Mucosa of descending colon (tissue), 3 donors: ENCODE data around the gene DMXL1. TPM values are rescaled to one million over a fixed set of nuclear protein-coding genes. Genes with fewer than 3 reads are reported as not detected.

Experiments used
- ATAC-seq: fragments of 200-7000 bp; cut with Tn5 transposase; one replicate; pipeline ENCODE4 v1.9.1; 2020; ENCODE audit warnings: mild to moderate bottlenecking, moderate library complexity
- DNase-seq, 3 donors: peaks; one replicate each; pipeline ENCODE4 v3.0.0-alpha.2; 2020
- H3K36me3 ChIP-seq: fragments of 200-600 bp; one replicate; pipeline ENCODE4 v1.8.0; 2021; ENCODE audit warnings: low read depth, mild to moderate bottlenecking
- H3K4me1 ChIP-seq: fragments of 200-600 bp; one replicate; pipeline ENCODE4 v1.8.0; 2021; ENCODE audit warnings: low read depth, mild to moderate bottlenecking
- H3K4me3 ChIP-seq: fragments of 200-600 bp; one replicate; pipeline ENCODE4 v1.8.0; 2021; ENCODE audit warnings: mild to moderate bottlenecking
- H3K9me3 ChIP-seq: fragments of 200-600 bp; one replicate; pipeline ENCODE4 v1.8.0; 2021; ENCODE audit warnings: mild to moderate bottlenecking
- intact Hi-C, 2 donors: fragments of 100-400 bp; cut with DNase I in 1 of 2; cut with micrococcal nuclease in 1 of 2; formaldehyde crosslinking; loops; one replicate each; pipeline versions ENCODE4 v1.11.0 to v1.11.1; 2022; cut with DNase I, micrococcal nuclease
- total RNA-seq, 3 donors: library from RNA; stranded (reverse); fragmentation: NEBNext Ultra II Directional in 2 of 3; extraction: Animal tissue kit (Norgen Biotek cat#: 25700) in 2 of 3; gene quantifications; one replicate each; pipeline versions ENCODE4 v1.2.1 to v1.2.4, GENCODE V29; 2021 to 2023
- TF ChIP-seq, protein P1 (sequence below): fragments of 200-600 bp; IDR thresholded peaks from one replicate; pipeline ENCODE4 v1.8.0; 2022; ENCODE audit warnings: antibody characterized with exemption, mild to moderate bottlenecking
- donor health status: DM: no; HTN: no; CAD: no; lungs with moderate emphysema.
- donor health status: DM: no; HTN: no; CAD: no.
- donor health status: DM: no; HTN: yes; CAD: no.

DMXL1 gene
- total RNA-seq, 3 donors from 2014 or later = 34.7 to 60.0 (median 51.0) TPM

- intact Hi-C loops = no loop called here
- ATAC-seq (no peak), DNase-seq (no peak)
- Histone ChIP-seq H3K36me3 (no peaks in the 10 kb centered on the region), H3K9me3 (no peaks in the 10 kb centered on the region), H3K4me3 (no peak overlapping the region), H3K4me1 (no peaks in the 10 kb centered on the region)
- TF ChIP-seq, protein P1, sequence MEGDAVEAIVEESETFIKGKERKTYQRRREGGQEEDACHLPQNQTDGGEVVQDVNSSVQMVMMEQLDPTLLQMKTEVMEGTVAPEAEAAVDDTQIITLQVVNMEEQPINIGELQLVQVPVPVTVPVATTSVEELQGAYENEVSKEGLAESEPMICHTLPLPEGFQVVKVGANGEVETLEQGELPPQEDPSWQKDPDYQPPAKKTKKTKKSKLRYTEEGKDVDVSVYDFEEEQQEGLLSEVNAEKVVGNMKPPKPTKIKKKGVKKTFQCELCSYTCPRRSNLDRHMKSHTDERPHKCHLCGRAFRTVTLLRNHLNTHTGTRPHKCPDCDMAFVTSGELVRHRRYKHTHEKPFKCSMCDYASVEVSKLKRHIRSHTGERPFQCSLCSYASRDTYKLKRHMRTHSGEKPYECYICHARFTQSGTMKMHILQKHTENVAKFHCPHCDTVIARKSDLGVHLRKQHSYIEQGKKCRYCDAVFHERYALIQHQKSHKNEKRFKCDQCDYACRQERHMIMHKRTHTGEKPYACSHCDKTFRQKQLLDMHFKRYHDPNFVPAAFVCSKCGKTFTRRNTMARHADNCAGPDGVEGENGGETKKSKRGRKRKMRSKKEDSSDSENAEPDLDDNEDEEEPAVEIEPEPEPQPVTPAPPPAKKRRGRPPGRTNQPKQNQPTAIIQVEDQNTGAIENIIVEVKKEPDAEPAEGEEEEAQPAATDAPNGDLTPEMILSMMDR = no peak
Observed at GRCh38 chr5:119055294-119055693, 15.6 kb upstream of the DMXL1 start.

DNA sequence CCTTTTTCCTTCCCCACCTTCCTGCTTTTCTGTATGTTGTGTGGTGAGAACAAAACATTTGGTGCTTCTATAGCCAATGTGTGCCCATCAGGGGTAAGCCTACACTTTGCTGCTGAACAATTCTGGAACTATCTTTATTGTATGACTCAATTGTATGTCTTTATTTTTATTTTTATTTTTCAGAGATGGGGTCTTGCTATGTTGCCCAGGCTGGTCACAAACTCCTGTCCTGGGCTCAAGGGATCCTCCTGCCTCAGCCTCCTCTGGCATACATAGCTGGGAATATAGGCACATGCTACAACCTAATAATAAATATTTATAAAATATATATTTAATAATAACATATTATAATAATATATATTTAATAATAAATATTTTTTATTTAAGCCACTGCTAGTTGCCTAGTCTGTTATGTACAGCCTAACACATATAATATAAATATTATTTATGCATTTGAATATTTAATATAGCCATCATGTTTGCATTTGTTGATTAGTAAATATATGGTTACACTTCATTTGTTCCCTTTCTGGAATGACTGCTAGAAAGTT lies 11.8 kb upstream of the DMXL1 start:
- Histone ChIP-seq H3K4me3 (no peak overlapping the region), H3K36me3 (no peaks in the 10 kb centered on the region), H3K4me1 (no peaks in the 10 kb centered on the region), H3K9me3 (no peaks in the 10 kb centered on the region)
- intact Hi-C loops = no loop called here
- DNase-seq (no peak), ATAC-seq (no peak)
- TF ChIP-seq, protein P1 = no peak

GRCh38 chr5:119059740-119060255 lies 11.1 kb upstream of the DMXL1 start:
- Histone ChIP-seq H3K36me3 (no peaks in the 10 kb centered on the region), H3K4me3 (no peak overlapping the region), H3K9me3 (no peaks in the 10 kb centered on the region), H3K4me1 (no peaks in the 10 kb centered on the region)
- DNase-seq (no peak), ATAC-seq (no peak)
- intact Hi-C loops = no loop called here
- TF ChIP-seq, protein P1 = no peak

DNA sequence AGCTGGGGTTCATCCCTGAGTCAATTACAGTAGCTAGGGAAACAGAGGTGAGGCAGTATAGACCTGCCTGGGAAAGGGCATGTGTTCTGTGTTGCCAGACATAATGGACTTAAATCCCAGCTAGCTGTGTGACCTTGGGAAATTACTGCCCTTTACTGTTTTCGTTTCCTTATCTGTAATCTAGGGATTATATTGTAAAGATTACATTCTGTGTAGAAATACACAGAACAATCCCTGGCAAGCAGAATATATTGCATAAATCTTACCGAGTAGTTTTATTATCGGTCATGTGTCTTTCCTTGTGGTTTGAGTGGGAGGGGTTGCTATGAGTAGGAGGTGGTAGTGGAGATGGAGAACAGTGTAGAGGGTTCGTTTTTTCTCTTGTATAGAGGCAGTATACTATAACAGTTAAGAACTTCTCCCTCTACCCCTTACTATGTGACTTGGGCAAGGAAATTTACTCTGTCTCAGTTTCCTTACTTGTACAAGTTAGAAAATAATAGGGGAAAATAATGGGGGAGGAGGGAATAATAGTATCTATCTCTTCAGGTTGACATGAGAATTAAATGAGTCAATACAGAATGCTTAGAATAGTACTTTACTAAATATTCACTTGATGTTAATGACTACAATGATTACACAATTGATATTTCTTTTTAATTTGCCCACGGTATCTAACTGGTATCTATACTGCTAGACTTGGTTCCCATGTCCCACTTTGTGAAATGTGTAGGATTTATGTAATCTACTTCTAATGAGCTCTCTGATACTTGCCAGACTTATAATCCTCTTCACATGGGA lies 7.1 kb upstream of the DMXL1 start:
- Histone ChIP-seq H3K4me1 (no peaks in the 10 kb centered on the region), H3K9me3 (no peaks in the 10 kb centered on the region), H3K4me3 (no peak overlapping the region), H3K36me3 (no peaks in the 10 kb centered on the region)
- intact Hi-C loops = no loop called here
- TF ChIP-seq, protein P1 = no peak
- DNase-seq (peak in 1 of 3 donors; percentile 35), ATAC-seq (peak; percentile 96)

- ATAC-seq = no peak
- Histone ChIP-seq H3K9me3 (no peaks in the 10 kb centered on the region), H3K36me3 (no peaks in the 10 kb centered on the region), H3K4me1 (peaks cover 6% of the 10 kb centered on the region), H3K4me3 (no peak overlapping the region)
- TF ChIP-seq, protein P1 = no peak
- no peak for DNase-seq
- intact Hi-C loops = no loop called here
Observed at GRCh38 chr5:119067450-119067849, 3.4 kb upstream of the DMXL1 start.
